Erythroblast (primary cell): ENCODE measurements around the gene COL5A1.

Experiments used
- GATA1 ChIP-seq: IDR thresholded peaks from 2 replicates; pipeline ENCODE4 v1.6.1; 2011; ENCODE audit warnings: low read depth, mild to moderate bottlenecking, control low read depth, low read length, moderate library complexity
- POLR2A ChIP-seq: IDR thresholded peaks from 2 replicates; pipeline ENCODE4 v1.6.1; 2011; ENCODE audit warnings: mild to moderate bottlenecking, low read length

DNA sequence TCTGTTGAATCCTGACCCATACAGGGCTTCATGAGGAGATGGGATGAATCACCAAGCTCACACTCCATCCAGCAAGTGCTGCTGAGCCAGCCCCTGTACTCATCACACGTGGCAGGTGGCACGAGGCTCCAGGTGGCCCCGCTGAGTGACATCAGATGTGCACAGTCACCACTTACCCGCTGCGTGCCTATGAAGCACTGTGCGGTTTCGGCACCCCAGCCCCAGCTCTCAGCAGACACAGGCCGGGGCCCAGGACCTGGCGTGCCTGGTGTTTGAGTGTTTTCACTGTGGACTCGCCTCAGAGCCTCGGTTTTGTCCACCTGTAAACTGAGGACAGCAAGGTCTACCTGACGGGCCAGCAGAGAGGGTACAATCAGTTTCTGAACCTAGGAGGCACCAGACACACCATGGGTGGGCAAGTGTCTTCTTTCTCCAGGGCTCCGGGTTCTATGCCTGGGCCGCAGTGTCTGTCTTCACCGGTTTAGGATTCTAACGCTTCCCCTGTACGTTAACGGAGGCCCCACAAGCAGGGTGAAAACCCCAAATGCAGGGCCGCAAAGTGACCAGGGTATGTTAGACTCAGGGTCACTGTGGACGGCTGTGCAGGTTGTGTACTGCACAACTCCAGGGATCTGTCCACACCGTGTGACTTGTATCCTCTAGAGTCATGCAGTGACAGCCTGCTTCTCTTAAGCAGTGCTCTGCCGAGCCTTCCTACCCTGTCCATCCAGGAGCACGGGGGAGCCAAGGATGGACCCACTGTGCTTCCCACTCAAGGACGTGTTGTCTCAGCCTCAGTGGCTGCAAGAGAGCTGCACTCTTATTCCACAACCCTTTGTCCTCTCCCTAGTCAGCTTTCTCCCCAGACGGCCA lies 44.3 kb upstream of the COL5A1 start:
- no peak for TF ChIP-seq POLR2A
- no peak for TF ChIP-seq GATA1
